ENCODE data around the gene NEB.
"Not testable (repeated sequence)": the region's sequence is repeated elsewhere in the genome, so short reads cannot be mapped to it uniquely, and the experiment has no call there.

NEB gene

DNA sequence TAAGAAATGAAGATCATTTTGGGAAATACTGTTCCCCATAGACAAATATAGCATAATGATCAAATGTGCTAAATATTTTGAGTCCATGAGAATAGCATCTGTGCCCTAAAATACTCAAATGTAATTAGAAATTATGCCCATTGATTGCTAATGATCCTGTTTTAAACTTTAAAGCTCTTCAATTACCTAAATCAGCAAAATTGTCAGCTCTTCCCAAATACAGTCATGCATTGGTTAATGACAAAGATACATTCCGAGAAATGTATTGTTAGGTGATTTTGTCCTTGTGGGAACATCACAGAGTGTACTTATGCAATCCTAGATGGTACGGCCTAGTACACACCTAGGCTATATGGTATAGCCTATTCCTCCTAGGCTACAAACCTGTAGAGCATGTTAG, 89.7 kb downstream of the NEB start:
- DNase-seq = no peak

DNA sequence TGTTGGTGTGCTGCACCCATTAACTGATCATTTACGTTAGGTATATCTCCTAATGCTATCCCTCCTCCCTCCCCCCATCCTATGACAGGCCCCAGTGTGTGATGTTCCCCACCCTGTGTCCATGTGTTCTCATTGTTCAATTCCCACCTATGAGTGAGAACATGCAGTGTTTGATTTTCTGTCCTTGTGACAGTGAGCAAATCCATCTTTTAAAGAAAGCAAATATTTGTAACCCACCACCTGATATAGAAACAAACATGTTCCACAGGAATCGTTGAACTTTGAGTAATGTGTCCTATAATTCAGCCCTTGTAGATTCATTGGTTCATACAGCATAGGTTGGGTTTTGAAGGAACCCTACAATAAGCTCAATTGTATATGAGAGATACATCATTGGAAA, 92.4 kb downstream of the NEB start:
- DNase-seq = not testable (repeated sequence)

DNA sequence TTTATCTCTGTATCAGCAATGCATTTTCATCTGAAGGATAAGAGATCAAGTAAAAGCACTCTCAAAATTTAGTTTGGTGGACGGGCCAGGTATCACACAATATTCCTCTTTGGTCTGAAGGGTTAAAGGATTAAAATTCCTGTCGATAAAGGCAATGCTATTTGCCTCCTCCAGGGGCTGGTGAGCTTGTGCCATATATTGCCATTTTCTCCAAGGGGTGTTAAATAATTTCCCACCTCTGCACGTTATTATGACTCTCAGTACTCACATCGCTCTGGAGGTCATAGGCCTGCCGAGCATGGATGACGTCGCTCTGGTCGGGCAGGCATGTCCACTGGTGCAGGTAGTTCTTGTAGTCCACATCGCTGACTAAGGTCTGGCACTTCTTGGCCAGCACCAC, 94.2 kb downstream of the NEB start:
- no peak for DNase-seq

DNA sequence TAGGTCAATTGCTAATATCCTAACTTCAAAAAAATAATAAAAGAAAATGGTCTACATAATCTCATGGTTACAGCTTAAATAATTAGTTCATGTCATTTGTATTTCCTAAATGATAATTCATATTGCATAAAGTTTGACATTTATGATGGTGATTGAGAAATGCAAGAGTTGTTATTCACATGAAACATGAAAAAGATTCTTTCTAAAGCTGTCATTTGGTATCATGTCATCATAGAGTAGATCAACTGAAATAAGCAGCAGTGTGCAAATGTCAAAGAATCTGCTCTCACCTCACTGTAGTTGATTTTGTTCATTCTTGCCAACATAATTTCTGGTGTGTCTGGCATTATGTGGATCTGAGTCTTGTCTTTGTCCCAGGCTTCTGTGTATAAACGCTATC, 95.3 kb downstream of the NEB start:
- no peak for DNase-seq

DNA sequence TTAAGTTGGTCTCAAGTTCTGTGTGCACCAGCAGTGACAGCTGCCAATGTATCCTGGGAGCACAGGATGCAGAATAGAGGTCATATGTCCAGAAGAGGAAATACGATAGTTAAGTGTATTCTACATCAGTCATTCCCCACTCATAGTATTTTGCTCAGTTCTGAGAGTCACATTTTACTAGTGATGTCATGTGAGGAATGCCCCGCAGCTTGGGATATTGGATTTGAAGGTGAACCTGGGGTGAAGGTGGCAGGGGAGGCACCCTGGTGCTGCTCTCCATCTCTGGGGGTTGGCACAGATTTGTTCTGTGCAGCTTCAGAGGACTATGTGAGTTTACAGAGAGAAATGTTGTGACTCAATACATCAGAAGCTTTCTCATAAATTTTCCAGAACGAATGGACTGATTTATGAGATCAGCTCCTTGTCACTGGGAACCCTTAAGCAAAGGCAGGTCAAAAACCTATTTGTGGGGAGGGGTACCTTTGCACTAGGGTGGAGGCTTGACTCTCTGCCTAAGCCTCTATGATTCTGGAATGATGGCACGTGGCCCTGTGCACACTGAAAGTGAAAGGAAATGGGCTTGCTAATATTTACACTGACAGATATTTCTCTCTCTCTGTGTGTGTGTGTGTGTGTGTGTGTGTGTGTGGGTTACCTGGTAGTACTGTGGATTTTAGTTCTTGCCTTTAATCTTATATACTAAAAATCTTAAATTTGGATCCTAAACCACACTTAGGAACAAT, 95.9 kb downstream of the NEB start:
- DNase-seq = no peak

DNA sequence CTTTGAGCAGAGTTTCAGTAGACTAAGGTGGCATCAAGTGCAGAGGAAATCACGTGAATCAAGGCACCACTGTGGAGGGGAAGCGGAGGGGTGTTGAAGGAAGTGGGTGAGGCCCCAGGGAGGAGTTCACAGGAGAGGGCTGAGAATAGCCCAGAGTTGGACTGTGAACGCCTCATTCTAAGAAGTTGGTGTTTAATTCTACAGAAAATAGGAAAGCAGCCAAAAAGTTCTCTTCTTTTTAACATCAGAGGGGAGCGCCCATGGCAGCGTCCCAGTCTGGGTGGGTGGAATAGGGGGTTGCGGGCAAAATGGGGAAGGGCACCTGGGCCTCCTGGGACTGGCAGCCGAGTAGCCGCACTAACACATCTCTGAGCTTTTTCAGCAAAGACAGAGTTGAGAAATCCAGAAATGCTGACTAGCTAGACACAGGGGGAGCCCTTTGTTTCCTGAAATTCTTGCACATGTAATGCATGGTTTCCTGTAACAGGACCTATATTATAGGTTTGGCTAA, 97.0 kb downstream of the NEB start:
- peak; percentile 65 for DNase-seq

DNA sequence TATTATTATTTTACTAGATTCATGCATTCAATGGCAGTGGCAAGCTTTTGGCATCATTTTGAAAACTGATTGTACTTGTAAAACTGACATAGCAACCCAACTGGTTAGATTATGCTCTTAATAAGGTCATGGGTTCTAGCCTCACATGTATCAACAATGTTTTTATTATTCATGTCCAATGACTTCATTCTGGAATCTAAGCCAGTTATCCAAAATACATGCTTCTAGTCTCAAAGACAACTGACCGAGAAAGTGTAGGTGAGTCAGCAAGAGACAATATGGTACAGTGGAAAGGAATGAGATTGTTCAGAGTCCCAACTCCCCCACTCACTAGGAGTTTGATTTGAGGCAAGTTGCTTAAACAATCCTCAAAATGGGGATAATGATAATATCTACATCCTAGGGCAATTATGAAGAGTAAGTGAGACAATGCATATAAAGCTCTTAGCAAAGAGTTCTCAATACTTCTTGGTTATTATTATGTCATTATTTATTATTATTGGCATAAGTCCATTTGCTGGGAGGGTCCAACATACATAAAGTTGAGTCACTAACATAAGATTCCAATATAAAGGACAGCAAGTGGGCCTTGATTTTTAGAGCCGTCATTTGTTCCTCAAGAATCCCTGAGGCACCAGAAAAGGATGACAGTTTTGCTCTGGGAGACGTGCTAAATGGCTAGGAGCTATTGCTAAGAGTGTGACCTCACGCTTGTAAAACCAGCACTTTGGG, 99.4 kb downstream of the NEB start:
- DNase-seq = no peak

DNA sequence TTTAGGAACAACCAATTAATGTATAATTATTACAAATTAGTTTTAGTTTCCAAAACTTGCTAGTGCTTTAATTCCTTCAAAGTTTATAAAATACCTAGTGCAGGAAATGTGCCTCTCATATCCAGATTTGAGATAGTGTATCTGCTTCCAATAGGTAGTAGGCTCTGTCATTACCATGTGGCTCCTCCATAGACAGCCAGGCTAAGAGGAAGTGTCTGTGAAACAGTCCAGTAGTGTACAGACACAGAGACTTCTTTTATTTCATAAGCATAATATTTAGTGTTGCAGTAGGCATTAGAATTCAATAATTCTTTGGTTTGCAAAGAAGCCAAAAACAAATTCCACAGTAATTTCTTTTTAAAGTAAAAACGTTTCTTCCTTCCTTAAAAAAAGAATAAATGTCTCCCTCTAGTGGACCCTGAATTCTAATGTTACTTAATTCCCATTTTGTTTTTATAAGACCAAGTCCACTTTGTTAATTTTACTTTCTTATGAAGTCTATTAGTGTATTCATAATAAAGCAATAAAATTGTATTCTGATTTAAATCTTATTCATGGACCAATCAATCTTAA, 101.2 kb downstream of the NEB start:
- DNase-seq = peak; percentile 59

DNA sequence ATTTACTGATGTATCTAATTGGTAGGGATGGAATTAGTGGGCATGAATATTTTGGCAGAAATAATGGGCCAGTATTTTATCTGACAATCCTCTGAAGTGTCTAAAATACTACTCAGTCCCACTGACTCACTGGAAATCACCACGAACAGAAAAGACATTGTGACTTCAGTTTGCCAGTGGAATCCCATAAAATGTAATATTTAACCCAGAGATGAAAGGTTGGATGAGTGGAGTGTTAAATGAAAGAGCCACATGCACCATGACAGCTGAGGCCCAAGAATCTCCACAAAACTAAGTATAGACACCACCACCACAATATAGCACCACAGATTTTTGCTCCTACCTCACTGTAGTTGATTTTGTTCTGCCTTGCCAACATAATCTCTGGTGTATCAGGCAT, 103.9 kb downstream of the NEB start:
- no peak for DNase-seq

DNA sequence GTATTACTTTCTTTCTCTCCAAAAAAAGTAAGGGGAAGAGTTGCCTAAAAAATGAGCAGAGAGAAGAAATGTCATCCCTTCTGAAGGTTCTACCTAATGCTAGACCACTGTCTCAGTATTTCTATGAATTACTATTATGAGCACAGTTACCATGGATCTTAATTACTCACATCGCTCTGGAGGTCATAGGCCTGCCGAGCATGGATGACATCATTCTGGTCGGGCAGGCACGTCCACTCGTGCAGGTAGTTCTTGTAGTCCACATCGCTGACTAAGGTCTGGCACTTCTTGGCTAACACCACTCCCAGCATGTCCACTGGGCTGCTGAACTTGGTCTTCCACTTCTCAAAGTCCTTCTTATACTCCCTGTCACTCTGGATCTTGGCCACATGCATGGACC, 106.9 kb downstream of the NEB start:
- no peak for DNase-seq

DNA sequence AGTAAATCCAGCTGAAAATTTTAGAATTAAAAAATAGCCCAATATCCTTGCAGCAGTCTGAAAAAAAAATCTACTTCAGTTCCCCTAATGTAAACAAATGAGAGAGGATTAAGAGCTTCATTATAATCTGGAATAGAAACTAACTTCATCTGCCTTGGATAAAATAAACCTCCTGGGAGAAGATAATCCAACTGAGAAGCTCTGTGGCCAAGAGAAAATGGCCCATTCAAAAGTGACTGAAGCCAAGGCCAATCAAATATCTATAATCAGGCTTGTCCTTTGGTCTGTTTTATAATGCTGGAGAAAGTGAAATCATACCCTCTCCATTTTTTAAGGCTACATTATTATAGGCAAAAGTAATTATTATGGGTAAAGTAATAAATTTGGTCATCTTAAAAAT, 110.0 kb downstream of the NEB start:
- no peak for DNase-seq

DNA sequence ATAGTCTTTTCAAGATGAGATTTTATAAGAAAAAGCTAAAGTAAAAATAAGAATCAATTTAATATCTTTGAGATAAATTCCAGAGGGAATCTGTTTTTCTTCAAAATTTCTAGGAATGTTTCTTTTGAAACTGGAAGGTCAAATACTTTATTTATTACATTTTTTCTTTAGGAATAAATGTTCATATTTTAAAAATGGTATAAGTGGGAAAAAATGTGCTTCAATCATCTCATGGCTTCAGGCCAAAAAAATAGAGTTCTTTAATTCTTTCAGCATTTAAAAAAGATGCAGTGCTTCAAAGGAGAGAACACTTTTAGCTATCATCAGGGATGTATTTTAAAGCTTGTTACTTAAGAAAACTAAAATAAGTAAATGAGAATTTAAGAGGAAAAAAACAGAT, 110.6 kb downstream of the NEB start:
- DNase-seq = no peak

DNA sequence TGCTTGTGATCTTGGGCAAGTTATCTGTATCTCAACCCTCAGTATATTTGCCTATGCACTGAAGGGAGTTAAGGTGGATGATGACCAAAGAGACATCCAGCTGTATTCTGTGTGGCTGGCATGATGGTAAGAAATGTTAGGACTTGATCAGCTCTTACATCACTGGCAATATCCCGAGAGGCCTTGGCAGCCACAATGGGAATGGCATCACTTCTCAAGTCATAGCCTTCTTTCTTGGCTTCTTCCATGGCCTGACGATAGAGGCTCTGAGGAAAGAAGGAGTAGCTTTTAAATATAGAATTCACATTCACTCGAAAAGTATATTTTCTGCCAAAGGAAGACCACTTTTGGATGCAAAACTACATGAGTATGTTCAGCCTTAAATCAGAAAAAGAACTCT, 113.5 kb downstream of the NEB start:
- no peak for DNase-seq

DNA sequence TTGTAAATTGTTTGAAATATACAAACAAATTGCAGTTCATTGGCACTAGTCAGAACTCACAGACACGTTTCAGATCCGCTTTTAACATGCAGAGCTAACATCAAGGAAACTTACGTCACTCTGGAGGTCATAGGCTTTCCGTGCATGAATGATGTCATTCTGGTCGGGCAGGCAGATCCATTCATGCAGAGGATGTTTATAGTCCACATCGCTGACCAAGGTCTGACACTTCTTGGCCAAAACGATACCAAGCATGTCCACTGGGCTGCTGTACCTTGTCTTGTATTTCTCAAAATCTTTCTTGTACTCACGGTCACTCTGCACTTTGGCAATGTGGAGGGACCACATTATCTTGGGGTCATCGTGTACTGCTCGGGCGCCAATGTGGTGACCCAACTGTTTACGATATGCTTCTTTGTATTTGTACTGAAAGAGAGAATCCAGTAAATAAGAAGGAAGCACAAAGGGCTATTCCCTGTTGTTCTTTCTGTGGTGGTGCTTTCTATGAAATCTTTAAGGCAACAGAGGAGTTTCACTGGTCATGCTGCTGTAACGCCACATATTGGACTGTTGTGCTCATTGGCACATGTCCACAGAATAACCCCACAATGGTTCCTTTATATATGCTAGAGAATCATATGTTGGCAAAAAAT, 114.8 kb downstream of the NEB start:
- no peak for DNase-seq

DNA sequence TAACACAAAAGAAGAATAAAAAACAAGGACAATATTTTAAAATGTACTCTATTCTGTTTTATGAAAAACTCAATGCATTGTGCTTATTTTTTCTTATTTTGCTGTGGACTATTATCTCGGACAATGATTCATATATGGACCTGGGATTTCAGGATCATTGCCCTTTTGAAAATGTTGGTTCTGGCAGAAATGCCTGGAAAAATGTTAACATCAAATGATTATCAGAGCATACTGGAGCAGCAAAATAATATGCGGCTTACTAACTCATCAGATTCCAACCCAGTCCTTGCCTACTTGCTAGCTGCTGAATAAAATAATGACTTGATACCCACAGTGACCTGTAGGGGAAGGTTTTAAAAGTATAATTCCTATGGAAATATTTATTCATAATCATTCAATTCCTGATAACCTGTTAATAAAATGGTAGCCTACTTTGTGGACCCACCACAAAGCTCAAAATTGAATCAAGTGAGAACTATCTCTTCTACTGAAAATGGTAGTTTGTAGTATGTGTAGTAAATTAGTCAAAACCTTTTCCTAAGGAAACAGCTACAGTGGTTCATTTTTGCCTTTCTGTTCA, 117.4 kb downstream of the NEB start:
- no peak for DNase-seq

DNA sequence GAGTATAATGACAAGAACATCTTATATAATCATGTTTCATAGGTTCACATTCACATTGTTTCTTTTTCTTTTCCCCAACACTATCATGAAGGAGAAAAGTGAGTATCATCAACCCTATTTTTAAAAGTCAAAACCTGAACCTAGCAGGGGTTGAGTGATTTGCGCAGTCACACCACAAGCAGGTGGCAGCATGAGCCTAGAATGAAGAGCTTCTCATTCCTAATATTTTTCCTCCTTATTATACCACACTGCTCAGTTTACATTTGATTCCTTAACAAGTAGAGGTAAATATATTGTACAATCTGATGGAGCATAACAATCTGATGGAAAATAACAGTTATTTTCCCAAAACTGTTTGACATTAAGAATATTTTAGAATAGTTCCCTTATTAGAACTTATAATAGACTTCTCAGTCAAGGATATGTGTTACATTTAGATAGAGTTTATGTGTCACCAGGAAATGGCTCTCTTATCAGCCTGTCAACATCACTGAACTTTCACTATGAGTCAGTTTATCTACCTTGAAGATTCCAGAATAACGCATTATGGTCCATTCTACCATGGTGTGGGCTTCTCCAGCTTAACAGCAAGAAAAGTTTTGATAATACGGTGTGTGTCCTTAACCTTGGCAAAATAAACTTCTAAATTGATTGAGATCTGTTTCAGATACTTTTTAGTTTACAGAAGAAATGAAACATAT, 119.5 kb downstream of the NEB start:
- DNase-seq = no peak

DNA sequence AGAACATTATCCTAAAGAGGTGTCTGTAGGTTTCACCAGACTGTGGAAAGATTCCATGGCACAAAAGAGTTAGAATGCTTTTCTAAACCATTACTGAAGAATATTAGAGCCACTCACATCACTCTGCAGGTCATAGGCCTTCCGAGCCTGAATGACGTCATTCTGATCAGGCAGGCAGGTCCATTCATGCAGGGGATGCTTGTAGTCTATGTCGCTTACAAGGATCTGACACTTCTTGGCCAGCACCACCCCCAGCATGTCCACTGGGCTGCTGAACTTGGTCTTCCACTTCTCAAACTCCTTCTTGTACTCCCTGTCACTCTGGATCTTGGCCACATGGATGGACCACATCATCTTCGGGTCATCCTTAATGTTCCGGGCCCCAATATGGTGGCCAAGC, 120.1 kb downstream of the NEB start:
- DNase-seq = no peak

DNA sequence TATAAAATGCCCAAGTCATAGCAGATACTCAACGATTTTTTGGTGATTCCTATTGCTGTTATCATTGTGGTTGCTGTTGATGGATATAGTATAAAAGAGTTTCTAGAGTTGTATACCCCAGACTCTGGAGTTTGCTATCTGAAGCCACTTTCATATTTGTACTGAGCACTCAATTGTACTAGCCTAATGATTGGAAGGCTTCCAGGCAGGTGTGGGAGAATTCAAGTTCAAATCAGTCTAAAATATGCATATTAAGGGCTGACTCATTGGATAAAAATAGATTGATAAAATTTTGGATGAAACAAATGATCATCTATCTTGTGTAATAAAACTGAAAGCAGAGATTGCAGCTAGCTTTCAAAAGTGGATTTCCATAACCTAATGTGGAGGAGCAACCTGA, 122.9 kb downstream of the NEB start:
- DNase-seq = no peak

DNA sequence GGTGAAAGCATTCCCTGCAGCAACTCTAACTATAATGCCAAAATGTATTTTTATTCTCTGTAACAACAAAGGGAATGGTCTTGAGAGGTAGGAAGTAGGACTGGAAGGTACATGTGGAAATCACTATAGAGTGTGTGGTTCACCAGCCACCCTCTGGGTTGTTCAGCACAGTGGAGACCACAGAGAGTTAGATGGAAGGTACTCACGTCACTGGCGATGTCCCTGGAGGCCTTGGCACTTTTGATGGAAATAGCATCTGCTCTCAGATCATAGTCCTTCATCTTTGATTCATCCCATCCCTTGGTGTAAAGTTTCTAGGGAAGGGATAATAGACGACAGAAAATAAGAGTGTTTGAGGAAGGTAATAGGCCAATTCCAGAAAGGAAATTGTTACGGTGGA, 124.0 kb downstream of the NEB start:
- DNase-seq = no peak

DNA sequence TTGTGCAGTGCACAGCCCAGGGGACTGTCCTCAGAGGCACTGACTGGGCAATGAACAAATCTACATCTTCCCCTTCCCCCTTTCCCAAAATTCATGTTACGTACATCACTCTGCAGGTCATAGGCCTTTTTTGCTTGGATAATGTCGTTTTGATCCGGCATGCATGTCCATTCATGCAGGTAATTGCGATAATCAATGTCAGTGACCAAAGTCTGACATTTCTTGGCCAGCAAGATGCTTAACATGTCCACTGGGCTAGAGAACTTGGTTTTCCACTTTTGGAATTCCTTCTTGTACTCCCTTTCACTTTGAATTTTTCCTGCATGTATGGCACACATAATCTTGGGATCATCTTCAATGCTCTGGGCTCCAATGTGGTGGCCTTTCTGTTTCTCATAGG, 124.6 kb downstream of the NEB start:
- DNase-seq = no peak

DNA sequence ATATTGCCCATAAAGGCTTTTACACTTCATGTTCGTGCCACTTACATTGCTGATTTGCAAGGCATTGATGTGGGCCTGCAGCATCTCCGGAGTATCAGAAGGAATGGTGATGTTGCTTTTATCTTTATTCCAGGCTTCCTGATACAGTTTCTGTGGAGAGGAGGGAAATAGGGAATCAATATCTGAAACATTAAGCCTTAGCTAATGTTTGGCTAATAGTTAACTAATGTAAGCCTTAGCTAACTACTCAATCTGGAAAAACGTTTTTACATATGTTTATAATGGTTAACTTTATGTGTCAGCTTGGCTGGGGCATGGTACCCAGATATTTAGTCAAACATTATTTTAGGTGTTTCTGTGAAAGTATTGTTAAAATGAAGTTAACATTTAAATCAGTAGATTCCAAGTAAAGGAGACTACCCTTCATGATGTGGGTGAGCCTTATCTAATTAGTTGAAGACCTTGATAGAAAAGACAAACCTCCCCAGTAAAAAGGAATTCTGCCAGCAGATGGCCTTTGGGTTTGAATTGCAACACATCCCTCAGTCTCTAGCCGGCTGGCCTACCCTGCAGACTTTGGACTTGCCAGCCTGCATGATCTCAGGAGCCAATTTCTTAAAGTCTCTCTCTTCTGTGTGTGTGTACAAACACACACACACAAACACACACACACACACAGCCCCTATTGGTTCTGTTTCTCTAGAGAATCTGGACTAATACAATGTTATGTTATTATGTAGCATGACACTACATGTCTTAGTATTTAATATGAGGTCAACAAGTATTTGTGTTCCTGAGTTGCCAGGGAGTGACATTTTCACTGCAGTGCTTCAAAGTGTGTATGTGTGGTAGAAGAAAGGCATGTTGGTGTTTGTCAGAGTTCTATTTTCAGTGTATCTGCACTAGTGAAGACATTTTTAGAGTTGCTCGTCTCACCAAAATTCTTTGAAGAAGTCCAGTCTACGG, 126.5 kb downstream of the NEB start:
- not testable (repeated sequence) for DNase-seq

Data from hematopoietic multipotent progenitor cell treated with erythropoietin and hydrocortisone succinate and interleukin-3 and kit ligand, for 6 days (in vitro differentiated cells).